GM23248 (cell line): ENCODE measurements around the gene PGA3.
"Not testable (repeated sequence)": the region's sequence is repeated elsewhere in the genome, so short reads cannot be mapped to it uniquely, and the experiment has no call there.

Experiments used
- EZH2 ChIP-seq: fragments of 200-600 bp; sonication (generic); IDR thresholded peaks from 2 replicates; pipeline ENCODE4 v1.6.1; 2018; ENCODE audit warnings: antibody characterized with exemption, mild to moderate bottlenecking; ENCODE audit not compliant: insufficient read depth, poor library complexity, severe bottlenecking
- EZH2phosphoT487 ChIP-seq: fragments of 200-600 bp; sonication (generic); IDR thresholded peaks from 2 replicates; pipeline ENCODE4 v1.6.1; 2018; ENCODE audit warnings: antibody characterized with exemption, moderate library complexity, mild to moderate bottlenecking, low read depth; ENCODE audit not compliant: insufficient read depth

- not testable (repeated sequence) for TF ChIP-seq EZH2, EZH2phosphoT487
Measured at GRCh38 chr11:61229458-61229857, 26.1 kb downstream of the PGA3 start.
